HFFc6 (cell line): ENCODE results near the gene KCNMA1. TPM values are rescaled to one million over a fixed set of nuclear protein-coding genes. Genes with fewer than 3 reads are reported as not detected.

ENCODE experiments used
- DNase-seq: peaks from one replicate; pipeline ENCODE4 v3.0.0-alpha.2; 2018
- H3K27ac Mint-ChIP-seq: 2 replicates; pipeline ENCODE4 v1.8.0; 2020; ENCODE audit warnings: mild to moderate bottlenecking, mixed read lengths
- H3K27me3 Mint-ChIP-seq: 2 replicates; pipeline ENCODE4 v1.8.0; 2021; ENCODE audit warnings: mild to moderate bottlenecking, moderate library complexity, mixed read lengths; ENCODE audit not compliant: insufficient read depth
- H3K36me3 Mint-ChIP-seq: 2 replicates; pipeline ENCODE4 v1.8.0; 2021; ENCODE audit warnings: low read depth, mixed read lengths
- H3K4me1 Mint-ChIP-seq: 2 replicates; pipeline ENCODE4 v1.8.0; 2020; ENCODE audit warnings: low read depth, mixed read lengths
- H3K4me3 Mint-ChIP-seq: 2 replicates; pipeline ENCODE4 v1.8.0; 2020; ENCODE audit warnings: mild to moderate bottlenecking, moderate library complexity, mixed read lengths
- H3K9me3 Mint-ChIP-seq: 2 replicates; pipeline ENCODE4 v1.8.0; 2020; ENCODE audit warnings: mild to moderate bottlenecking, mixed read lengths
- CTCF ChIP-seq: fragments of 200-600 bp; sonication (generic); IDR thresholded peaks from 2 replicates; pipeline ENCODE4 v1.5.0; 2021; ENCODE audit warnings: antibody characterized with exemption, mild to moderate bottlenecking
- total RNA-seq, 6 experiments: library from RNA; stranded (reverse); fragmentation: NEBNext Ultra II Directional; extraction: Animal tissue kit (Norgen Biotek cat#: 25700); gene quantifications; 2 replicates in 1 of 6; 3 replicates in 5 of 6; pipeline ENCODE4 v1.2.3, GENCODE V29; 2021

Gene KCNMA1
- total RNA-seq, 6 experiments from 2014 or later, result 87.1 to 191 (median 93.5) TPM

GRCh38 chr10:77562742-77563141, 74.9 kb downstream of the KCNMA1 start:
- Mint-ChIP-seq H3K27ac (no peak overlapping the region), H3K36me3 (peaks cover 6% of the 10 kb centered on the region; the same call in 1 of the 2 replicates), H3K9me3 (no peaks in the 10 kb centered on the region), H3K4me1 (peaks cover 54% of the 10 kb centered on the region), H3K4me3 (no peak overlapping the region), H3K27me3 (peaks cover 3% of the 10 kb centered on the region)
- DNase-seq, result no peak
- TF ChIP-seq CTCF, result no peak

- Mint-ChIP-seq H3K36me3 (peaks cover 6% of the 10 kb centered on the region; the same call in 1 of the 2 replicates), H3K27ac (no peak overlapping the region), H3K4me1 (peaks cover 52% of the 10 kb centered on the region), H3K4me3 (no peak overlapping the region), H3K27me3 (peaks cover 3% of the 10 kb centered on the region), H3K9me3 (no peaks in the 10 kb centered on the region)
- no peak for DNase-seq
- TF ChIP-seq CTCF, result no peak
These were observed 75.6 kb downstream of the KCNMA1 start for GRCh38 chr10:77561991-77562390.

- no peak for DNase-seq
- Mint-ChIP-seq H3K4me1 (peaks cover 47% of the 10 kb centered on the region), H3K9me3 (no peaks in the 10 kb centered on the region), H3K27me3 (no peaks in the 10 kb centered on the region), H3K36me3 (no peaks in the 10 kb centered on the region; the same call in 1 of the 2 replicates), H3K4me3 (no peak overlapping the region), H3K27ac (no peak overlapping the region)
- TF ChIP-seq CTCF, result no peak
These were observed 77.1 kb downstream of the KCNMA1 start for GRCh38 chr10:77560471-77560870.

GRCh38 chr10:77560052-77560451, 77.6 kb downstream of the KCNMA1 start:
- no peak overlapping the region for H3K27ac Mint-ChIP-seq
- no peaks in the 10 kb centered on the region for H3K27me3 Mint-ChIP-seq
- no peaks in the 10 kb centered on the region; the same call in 1 of the 2 replicates for H3K36me3 Mint-ChIP-seq
- DNase-seq, result no peak
- TF ChIP-seq CTCF, result no peak
- H3K9me3 Mint-ChIP-seq, result no peaks in the 10 kb centered on the region
- H3K4me3 Mint-ChIP-seq, result no peak overlapping the region
- H3K4me1 Mint-ChIP-seq, result peaks cover 47% of the 10 kb centered on the region

- no peaks in the 10 kb centered on the region for H3K9me3 Mint-ChIP-seq
- H3K27ac Mint-ChIP-seq, result no peak overlapping the region
- no peak overlapping the region for H3K4me3 Mint-ChIP-seq
- peaks cover 34% of the 10 kb centered on the region for H3K4me1 Mint-ChIP-seq
- TF ChIP-seq CTCF, result no peak
- H3K27me3 Mint-ChIP-seq, result no peaks in the 10 kb centered on the region; the same call in 1 of the 2 replicates
- no peak for DNase-seq
- H3K36me3 Mint-ChIP-seq, result no peaks in the 10 kb centered on the region; the same call in 1 of the 2 replicates
These were observed 80.5 kb downstream of the KCNMA1 start for GRCh38 chr10:77556990-77557601.
